GM19463 (cell line): ENCODE results near the gene CNR2.
"Not testable (repeated sequence)": the region's sequence is repeated elsewhere in the genome, so short reads cannot be mapped to it uniquely, and the experiment has no call there.

Source experiments
- ATAC-seq: cut with Tn5 transposase; IDR thresholded peaks from one replicate; pipeline ENCODE4 v1.9.1; 2021; ENCODE audit warnings: mild to moderate bottlenecking, moderate library complexity; ENCODE audit not compliant: unreplicated experiment

CNR2 gene

GRCh38 chr1:23838401-23838866 lies 74.7 kb downstream of the CNR2 start:
- ATAC-seq: peak; percentile 47

GRCh38 chr1:23837908-23838307 lies 75.3 kb downstream of the CNR2 start:
- no peak for ATAC-seq

GRCh38 chr1:23836037-23836436 lies 77.1 kb downstream of the CNR2 start:
- ATAC-seq: no peak

GRCh38 chr1:23834156-23834555 lies 79.0 kb downstream of the CNR2 start:
- not testable (repeated sequence) for ATAC-seq

- no peak for ATAC-seq
These were observed 85.4 kb downstream of the CNR2 start for GRCh38 chr1:23827717-23828116.

GRCh38 chr1:23826590-23826989 lies 86.6 kb downstream of the CNR2 start:
- ATAC-seq: not testable (repeated sequence)

- ATAC-seq: no peak
These were observed 87.2 kb downstream of the CNR2 start for GRCh38 chr1:23825762-23826522.

GRCh38 chr1:23825076-23825761 lies 87.9 kb downstream of the CNR2 start, which contains the start of gene HMGCL:
TSS of gene HMGCL (minus strand) at chr1:23825429. CDS start at chr1:23825415, 14 bp downstream.
- peak; percentile 85 for ATAC-seq

GRCh38 chr1:23824711-23825075 lies 88.5 kb downstream of the CNR2 start:
- no peak for ATAC-seq

GRCh38 chr1:23823767-23824166 lies 89.4 kb downstream of the CNR2 start:
- no peak for ATAC-seq
